Gastrocnemius medialis (tissue), 4 donors: Measurements from ENCODE around the gene ITPR2. TPM values are rescaled to one million over a fixed set of nuclear protein-coding genes. Genes with fewer than 3 reads are reported as not detected.
"Not testable (repeated sequence)": the region's sequence is repeated elsewhere in the genome, so short reads cannot be mapped to it uniquely, and the experiment has no call there.

Experiments
- ATAC-seq, 2 donors: fragments of 150-250 bp; one replicate each; pipeline ENCODE4 v1.9.1; 2016
- DNase-seq, 2 donors: peaks; one replicate each; pipeline ENCODE4 v3.0.0-alpha.2; 2019
- H3K27ac ChIP-seq, 4 donors: fragments of 200-600 bp; sonication (generic); 1 replicate in 1 of 4; 2 replicates in 3 of 4; pipeline ENCODE4 v1.5.1; 2016 to 2018; ENCODE audit warnings: mild to moderate bottlenecking in 2 of 4, moderate library complexity in 1 of 4
- H3K27me3 ChIP-seq, 3 donors: fragments of 200-600 bp; sonication (generic) in 2 of 3; 1 replicate in 1 of 3; 2 replicates in 2 of 3; pipeline versions ENCODE4 v1.5.1 to v1.6.0; 2016 to 2019; ENCODE audit warnings: mild to moderate bottlenecking in 1 of 3, moderate library complexity in 1 of 3
- H3K36me3 ChIP-seq, 2 donors: fragments of 200-600 bp; sonication (generic) in 1 of 2; one replicate each; pipeline ENCODE4 v1.5.1; 2017 to 2018
- H3K4me1 ChIP-seq, 2 donors: fragments of 200-600 bp; sonication (generic) in 1 of 2; one replicate each; pipeline ENCODE4 v1.5.1; 2016 to 2017; ENCODE audit warnings: mild to moderate bottlenecking in 2 of 2
- H3K4me3 ChIP-seq, 4 donors: fragments of 200-600 bp; sonication (generic) in 3 of 4; 1 replicate in 1 of 4; 2 replicates in 3 of 4; pipeline ENCODE4 v1.5.1; 2016 to 2019; ENCODE audit warnings: mild to moderate bottlenecking in 2 of 4
- H3K9me3 ChIP-seq, 3 donors: fragments of 200-600 bp; sonication (generic) in 2 of 3; 1 replicate in 1 of 3; 2 replicates in 2 of 3; pipeline ENCODE4 v1.5.1; 2016 to 2019
- CTCF ChIP-seq, 5 experiments: fragments of 450-650 bp in 3 of 5; fragments of 200-600 bp in 2 of 5; sonication (generic) in 2 of 5; IDR thresholded peaks in 4 of 5; conservative IDR thresholded peaks in 1 of 5; 1 replicate in 4 of 5; 2 replicates in 1 of 5; pipeline ENCODE4 v1.5.1; 2016 to 2019; ENCODE audit warnings: antibody characterized with exemption in 5 of 5, mild to moderate bottlenecking in 3 of 5, moderate library complexity in 3 of 5
- POLR2A ChIP-seq, 2 donors: fragments of 450-650 bp; IDR thresholded peaks; one replicate each; pipeline ENCODE4 v1.6.1; 2017; ENCODE audit warnings: antibody characterized with exemption in 2 of 2, mild to moderate bottlenecking in 2 of 2, moderate library complexity in 2 of 2
- in situ Hi-C, 4 donors: fragments of 200-750 bp; cut with MboI; loops; one replicate each; pipeline versions ENCODE4 v1.15.0 to v1.8.0; 2017; ENCODE audit warnings: low sequenced_read_pairs in 4 of 4
- intact Hi-C: fragments of 100-400 bp; cut with DNase I; formaldehyde crosslinking; loops from one replicate; pipeline ENCODE4 v1.15.1; 2023; ENCODE audit warnings: low total_unique reads
- total RNA-seq, 4 donors: library from RNA; depleted of rRNA; stranded (reverse); fragments of >200 nt; gene quantifications; one replicate each; pipeline versions ENCODE4 v1.1.0 to v1.2.3, GENCODE V29; 2016

Gene ITPR2
- total RNA-seq, 4 donors from 2014 or later, result 3.8 to 23.8 (median 4.1) TPM

GRCh38 chr12:26783131-26783526 is 49.9 kb downstream of the ITPR2 start:
- DNase-seq (no peak), ATAC-seq (no peak)
- in situ Hi-C loops, result no loop called here
- Histone ChIP-seq H3K4me3 (no peak overlapping the region), H3K27me3 (no peaks in the 10 kb centered on the region), H3K9me3 (no peaks in the 10 kb centered on the region), H3K36me3 (no peaks in the 10 kb centered on the region), H3K27ac (no peak overlapping the region), H3K4me1 (peaks cover 9 to 11% of the 10 kb centered on the region in 2 donors)
- intact Hi-C loops, result no loop called here
- TF ChIP-seq POLR2A (IDR thresholded peaks at IDR 0.05) (no peak), CTCF (IDR thresholded peaks at IDR 0.05 in 4 of 5, conservative IDR thresholded peaks at IDR 0.05 in 1 of 5) (no peak)

- Histone ChIP-seq H3K9me3 (peaks cover 0 to 3% (median 0%) of the 10 kb centered on the region in 3 donors), H3K36me3 (no peaks in the 10 kb centered on the region), H3K27ac (no peak overlapping the region), H3K4me3 (no peak overlapping the region), H3K4me1 (peaks cover 8 to 10% of the 10 kb centered on the region in 2 donors), H3K27me3 (no peaks in the 10 kb centered on the region)
- TF ChIP-seq CTCF (IDR thresholded peaks at IDR 0.05 in 4 of 5, conservative IDR thresholded peaks at IDR 0.05 in 1 of 5), result no peak
- TF ChIP-seq POLR2A (IDR thresholded peaks at IDR 0.05), result no peak
- ATAC-seq, result no peak
- in situ Hi-C loops, result no loop called here
- DNase-seq, result no peak
- intact Hi-C loops, result no loop called here
Observed at GRCh38 chr12:26782372-26783130, 50.4 kb downstream of the ITPR2 start.

- H3K9me3 ChIP-seq, intact Hi-C loops, ATAC-seq, H3K36me3 ChIP-seq, H3K27me3 ChIP-seq, H3K4me3 ChIP-seq, DNase-seq, H3K27ac ChIP-seq, in situ Hi-C loops, H3K4me1 ChIP-seq: not testable (repeated sequence)
Observed at GRCh38 chr12:26780656-26781055, 52.3 kb downstream of the ITPR2 start.

GRCh38 chr12:26778173-26778775 is 54.7 kb downstream of the ITPR2 start:
- DNase-seq, in situ Hi-C loops, H3K27ac ChIP-seq, ATAC-seq, H3K9me3 ChIP-seq, intact Hi-C loops, H3K27me3 ChIP-seq, H3K36me3 ChIP-seq, H3K4me3 ChIP-seq: not testable (repeated sequence)
- peaks cover 5 to 16% of the 10 kb centered on the region in 2 donors for H3K4me1 ChIP-seq

GRCh38 chr12:26777236-26777635 is 55.8 kb downstream of the ITPR2 start:
- Histone ChIP-seq H3K4me1 (peaks cover 5 to 17% of the 10 kb centered on the region in 2 donors), H3K9me3 (peaks cover 0 to 3% (median 0%) of the 10 kb centered on the region in 3 donors), H3K4me3 (no peak overlapping the region), H3K27me3 (no peaks in the 10 kb centered on the region), H3K27ac (no peak overlapping the region), H3K36me3 (no peaks in the 10 kb centered on the region)
- no peak for TF ChIP-seq POLR2A (IDR thresholded peaks at IDR 0.05)
- ATAC-seq (no peak), DNase-seq (no peak)
- intact Hi-C loops (no loop called here), in situ Hi-C loops (no loop called here)

- H3K27me3 ChIP-seq, DNase-seq, H3K36me3 ChIP-seq, ATAC-seq, H3K27ac ChIP-seq, H3K4me3 ChIP-seq, intact Hi-C loops, in situ Hi-C loops, H3K9me3 ChIP-seq: not testable (repeated sequence)
- H3K4me1 ChIP-seq, result peaks cover 5 to 17% of the 10 kb centered on the region in 2 donors
Observed at GRCh38 chr12:26775991-26776390, 57.0 kb downstream of the ITPR2 start.
